OCI-LY7 (cell line): ENCODE measurements around the gene TTC19. TPM values are rescaled to one million over a fixed set of nuclear protein-coding genes. Genes with fewer than 3 reads are reported as not detected.

Experiments used
- BruUV-seq: library from RNA; stranded (reverse); fragments of 400-500 nt; replicated peaks from 2 replicates; lab custom pipeline; 2021; lab: Mats Ljungman, UMichigan
- CTCF ChIA-PET: fragments of 300-600 bp; sonication (Branson Sonifier 250); formaldehyde crosslinking; loops from one replicate; lab custom pipeline; 2022; ENCODE audit warnings: antibody characterized with exemption; ENCODE audit not compliant: unreplicated experiment; lab: Charles Lee
- POLR2A ChIA-PET: fragments of 300-600 bp; sonication (Branson Sonifier 250); formaldehyde crosslinking; loops from one replicate; lab custom pipeline; 2022; ENCODE audit warnings: antibody characterized with exemption; lab: Charles Lee
- DNase-seq: peaks from one replicate; pipeline ENCODE4 v3.0.0-alpha.2; 2015; ENCODE audit warnings: low spot score
- H2AFZ ChIP-seq: fragments of 200-600 bp; sonication (generic), shearing (Covaris generic); 2 replicates; pipeline ENCODE4 v1.6.1; 2014; ENCODE audit warnings: mild to moderate bottlenecking, antibody characterized with exemption, low read length, moderate library complexity
- H3K27ac ChIP-seq: fragments of 200-600 bp; sonication (generic); 2 replicates; pipeline ENCODE4 v1.5.1; 2014; ENCODE audit warnings: mixed run types, low read depth, mild to moderate bottlenecking, moderate library complexity, low read length, inconsistent platforms; ENCODE audit not compliant: poor library complexity, severe bottlenecking
- H3K36me3 ChIP-seq: fragments of 200-600 bp; sonication (generic); 2 replicates; pipeline ENCODE4 v1.6.1; 2014; ENCODE audit warnings: mild to moderate bottlenecking, antibody characterized with exemption, low read length, moderate library complexity, mixed read lengths; ENCODE audit not compliant: insufficient read depth
- H3K4me1 ChIP-seq: fragments of 200-600 bp; sonication (generic); 2 replicates; pipeline ENCODE4 v1.5.1; 2014; ENCODE audit warnings: mild to moderate bottlenecking, low read length; ENCODE audit not compliant: insufficient read depth, poor library complexity, severe bottlenecking
- H3K4me2 ChIP-seq: fragments of 200-600 bp; sonication (generic); 2 replicates; pipeline ENCODE4 v1.6.1; 2014; ENCODE audit warnings: mild to moderate bottlenecking, low read length
- H3K4me3 ChIP-seq: fragments of 200-600 bp; sonication (generic); 2 replicates; pipeline ENCODE4 v1.5.1; 2014; ENCODE audit warnings: mild to moderate bottlenecking, low read depth, low read length; ENCODE audit not compliant: poor library complexity, severe bottlenecking
- H3K79me2 ChIP-seq: fragments of 200-600 bp; sonication (generic); 2 replicates; pipeline ENCODE4 v1.6.1; 2016; ENCODE audit warnings: low read depth, mild to moderate bottlenecking, low read length, moderate library complexity, mixed read lengths; ENCODE audit not compliant: insufficient read depth
- H3K9me2 ChIP-seq: fragments of 200-600 bp; sonication (generic); 2 replicates; pipeline ENCODE4 v1.6.1; 2016; ENCODE audit warnings: mild to moderate bottlenecking, low read length, mixed read lengths; ENCODE audit not compliant: insufficient read depth
- H3K9me3 ChIP-seq: fragments of 200-600 bp; sonication (generic); 2 replicates; pipeline ENCODE4 v1.6.1; 2014; ENCODE audit warnings: mild to moderate bottlenecking, mixed run types, low read length, mixed read lengths
- H4K20me1 ChIP-seq: fragments of 200-600 bp; sonication (generic); 2 replicates; pipeline ENCODE4 v1.6.1; 2014; ENCODE audit warnings: mild to moderate bottlenecking, antibody characterized with exemption, low read length, moderate library complexity, mixed read lengths; ENCODE audit not compliant: insufficient read depth
- CTCF ChIP-seq: fragments of 200-600 bp; sonication (generic); conservative IDR thresholded peaks from 2 replicates; pipeline ENCODE4 v1.5.1; 2014; ENCODE audit warnings: mild to moderate bottlenecking, antibody characterized with exemption, low read length, moderate library complexity, mixed read lengths
- EZH2phosphoT487 ChIP-seq: fragments of 200-600 bp; sonication (generic); IDR thresholded peaks from 2 replicates; pipeline ENCODE4 v1.6.1; 2018; ENCODE audit warnings: low read depth, borderline replicate concordance, mild to moderate bottlenecking, mixed run types, antibody characterized with exemption, low read length, moderate library complexity, mixed read lengths
- intact Hi-C: fragments of 100-400 bp; cut with micrococcal nuclease; formaldehyde crosslinking; loops from one replicate; pipeline ENCODE4 v1.10.0; 2022; ENCODE audit not compliant: unreplicated experiment
- total RNA-seq, 2 experiments: library from RNA; depleted of rRNA in 1 of 2; stranded (reverse); fragments of >200 nt in 1 of 2; shearing (Covaris generic) in 1 of 2; gene quantifications; 2 replicates each; pipeline ENCODE4 v1.2.3, GENCODE V29; 2014 to 2022

Gene TTC19
- total RNA-seq, 2 experiments from 2014 or later: 42.0 to 43.7 TPM

GRCh38 chr17:16005636-16006035 lies 6.0 kb downstream of the TTC19 start:
- Histone ChIP-seq H3K36me3 (peaks cover 93% of the 10 kb centered on the region), H3K9me2 (no peaks in the 10 kb centered on the region), H3K27ac (no peak overlapping the region), H3K4me2 (no peak overlapping the region), H2AFZ (no peak overlapping the region), H3K79me2 (peaks cover 26% of the 10 kb centered on the region), H4K20me1 (peaks cover 4% of the 10 kb centered on the region; the same call in 1 of the 2 replicates), H3K9me3 (peaks cover 18% of the 10 kb centered on the region), H3K4me3 (no peak overlapping the region), H3K4me1 (peaks cover 8% of the 10 kb centered on the region)
- ChIA-PET POLR2A (interaction anchor here (0.7 kb wide), 1 partner anchor 79 kb away, joined by 4 read pairs; no protein-coding TSS in a partner anchor), CTCF (no interaction called here)
- intact Hi-C loops: no loop called here
- no TSS peak for BruUV-seq
- no peak for TF ChIP-seq CTCF
- no peak for TF ChIP-seq EZH2phosphoT487
- no peak for DNase-seq

- no peak overlapping the region for H3K27ac ChIP-seq
Measured at GRCh38 chr17:16007439-16007838, 7.8 kb downstream of the TTC19 start.

More at GRCh38 chr17:16007439-16007838, 7.8 kb downstream of the TTC19 start:
- H3K79me2 ChIP-seq: peaks cover 8% of the 10 kb centered on the region
- H4K20me1 ChIP-seq: no peaks in the 10 kb centered on the region
- H3K9me3 ChIP-seq: peaks cover 5% of the 10 kb centered on the region; the same call in 1 of the 2 replicates
- ChIA-PET CTCF (no interaction called here), POLR2A (no interaction called here)
- BruUV-seq: no TSS peak
- intact Hi-C loops: no loop called here
- TF ChIP-seq CTCF: no peak
- TF ChIP-seq EZH2phosphoT487: no peak
- no peaks in the 10 kb centered on the region for H3K4me1 ChIP-seq
- no peak overlapping the region for H3K4me2 ChIP-seq
- H3K9me2 ChIP-seq: no peaks in the 10 kb centered on the region
- H3K4me3 ChIP-seq: no peak overlapping the region
- no peak for DNase-seq
- H3K36me3 ChIP-seq: peaks cover 93% of the 10 kb centered on the region
- H2AFZ ChIP-seq: no peak overlapping the region
